NCI-H82 treated with DMSO at 0.1 percent for 48 hours (cell line): ENCODE results near the gene PXK.

ENCODE experiments used
- DNase-seq: peaks from one replicate; lab custom pipeline; 2025; ENCODE audit not compliant: unreplicated experiment; lab: John Stamatoyannopoulos, UW

PXK gene

GRCh38 chr3:58346368-58346767, 13.7 kb downstream of the PXK start:
- DNase-seq, result no peak

DNA sequence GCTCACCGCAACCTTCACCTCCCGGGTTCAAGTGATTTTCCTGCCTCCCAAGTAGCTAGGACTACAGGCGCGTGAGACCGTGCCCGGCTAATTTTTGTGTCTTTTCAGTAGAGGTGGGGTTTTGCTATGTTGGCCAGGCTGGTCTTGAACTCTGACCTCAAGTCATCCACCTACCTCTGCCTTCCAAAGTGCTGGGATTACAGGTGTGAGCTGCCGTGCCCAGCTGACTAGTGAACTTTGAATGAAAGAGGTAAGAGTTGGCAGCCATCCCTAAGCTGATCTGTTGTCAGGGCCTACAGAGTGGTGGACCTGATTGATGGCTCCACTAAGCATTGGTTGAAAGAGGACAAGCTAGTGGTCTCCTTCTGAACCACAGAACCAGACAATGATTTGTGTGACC, 15.3 kb downstream of the PXK start:
- DNase-seq, result no peak

DNA sequence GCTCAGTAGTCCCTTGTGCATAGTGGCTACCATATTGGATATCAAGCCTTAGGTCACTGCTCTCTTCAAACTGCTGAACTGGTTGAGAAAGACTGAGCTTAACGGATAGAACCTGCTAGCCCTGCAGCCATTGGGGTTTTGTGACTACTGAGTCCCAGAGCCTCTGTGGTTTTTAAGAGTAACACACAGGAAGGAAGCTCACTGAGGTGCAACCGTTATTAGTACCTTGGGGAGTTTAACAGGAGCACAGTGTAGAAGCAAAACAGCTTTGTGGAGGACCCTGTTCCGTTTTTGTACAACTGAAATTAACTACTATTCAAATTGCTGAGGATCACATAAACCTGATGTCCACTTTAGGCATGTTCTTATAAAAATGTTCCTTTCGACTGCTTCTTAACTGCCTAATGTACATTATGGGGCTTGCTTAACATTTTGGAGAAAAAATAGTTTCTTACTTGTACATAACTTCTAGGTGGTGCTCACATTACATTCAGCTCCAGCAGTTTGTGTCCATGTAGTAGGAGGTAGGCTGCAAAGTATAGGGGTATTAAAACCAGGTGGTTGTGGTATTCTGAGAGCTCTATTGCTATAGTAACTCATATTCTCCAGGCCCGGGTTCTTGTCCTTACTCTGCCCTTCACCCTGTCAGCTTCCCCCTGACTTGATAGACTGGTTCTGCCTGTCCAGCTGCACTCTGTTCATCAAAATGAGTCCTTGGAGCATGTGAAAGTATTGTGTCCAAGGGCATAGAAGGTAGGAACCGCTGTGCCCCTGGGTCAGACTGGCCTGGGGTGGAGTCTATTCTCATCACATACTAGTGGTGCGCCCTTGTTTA, 17.3 kb downstream of the PXK start:
- DNase-seq, result no peak

DNA sequence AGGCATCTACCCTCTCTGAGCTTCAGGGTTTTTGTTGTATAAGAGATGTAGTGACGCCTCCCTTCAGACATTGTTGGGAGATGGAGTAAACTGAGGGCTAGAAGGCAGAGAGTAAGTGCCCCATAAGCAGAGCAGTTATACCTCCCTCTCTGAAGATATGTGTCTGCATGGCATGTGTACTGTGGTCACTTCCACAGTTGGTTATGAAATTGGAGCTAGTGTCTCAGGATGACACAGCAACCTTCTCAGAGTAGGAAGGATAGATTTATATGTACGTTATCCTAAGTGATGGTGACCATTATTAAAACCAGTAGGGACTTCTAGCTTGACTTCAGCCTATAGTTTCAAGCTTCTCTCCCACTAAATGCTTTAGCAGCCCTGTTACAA, 17.9 kb downstream of the PXK start:
- no peak for DNase-seq

- DNase-seq, result no peak
Observed at GRCh38 chr3:58351920-58352319, 19.2 kb downstream of the PXK start.

GRCh38 chr3:58352626-58353025, 19.9 kb downstream of the PXK start:
- DNase-seq, result no peak

DNA sequence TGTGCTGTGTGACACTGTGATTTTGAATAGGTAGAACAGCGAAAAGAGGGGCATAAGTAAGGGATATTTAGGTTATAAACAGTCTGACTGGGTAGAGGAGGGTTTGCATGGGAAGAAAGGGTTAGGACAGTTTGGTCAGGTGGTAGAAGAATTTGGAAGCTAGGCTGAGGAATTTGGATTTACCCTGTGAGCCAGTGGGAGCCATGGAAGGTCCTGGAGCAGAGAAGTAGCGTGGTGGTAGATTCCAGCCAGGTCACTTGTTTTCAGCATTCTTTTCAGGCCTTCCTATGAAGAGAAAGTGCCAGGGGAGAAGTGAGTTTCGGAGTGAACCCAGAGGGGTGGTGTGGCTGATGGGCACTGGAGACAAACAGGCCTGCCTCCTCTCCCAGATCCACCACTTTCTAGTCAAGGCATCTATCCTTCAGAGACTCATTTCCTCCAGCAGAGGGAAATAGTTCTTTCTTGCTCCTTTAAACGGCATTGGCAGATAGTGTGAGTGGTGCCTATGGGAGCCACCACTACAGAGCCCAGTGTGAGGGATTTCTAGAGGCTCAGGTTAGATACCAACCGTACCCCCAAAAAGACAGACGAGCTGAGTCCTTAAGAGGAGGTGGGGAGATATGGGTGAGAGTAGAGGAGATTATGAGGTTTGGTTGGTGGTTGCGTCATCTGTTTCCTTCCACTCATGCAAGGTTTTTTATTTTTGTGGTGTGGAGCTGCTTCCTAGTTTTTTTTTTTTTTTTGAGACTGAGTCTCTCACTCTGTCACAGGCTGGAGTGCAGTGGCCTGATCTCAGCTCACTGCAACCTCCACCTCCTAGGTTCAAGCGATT, 21.2 kb downstream of the PXK start:
- DNase-seq, result no peak

- DNase-seq, result no peak
Observed at GRCh38 chr3:58355179-58355578, 22.5 kb downstream of the PXK start.

DNA sequence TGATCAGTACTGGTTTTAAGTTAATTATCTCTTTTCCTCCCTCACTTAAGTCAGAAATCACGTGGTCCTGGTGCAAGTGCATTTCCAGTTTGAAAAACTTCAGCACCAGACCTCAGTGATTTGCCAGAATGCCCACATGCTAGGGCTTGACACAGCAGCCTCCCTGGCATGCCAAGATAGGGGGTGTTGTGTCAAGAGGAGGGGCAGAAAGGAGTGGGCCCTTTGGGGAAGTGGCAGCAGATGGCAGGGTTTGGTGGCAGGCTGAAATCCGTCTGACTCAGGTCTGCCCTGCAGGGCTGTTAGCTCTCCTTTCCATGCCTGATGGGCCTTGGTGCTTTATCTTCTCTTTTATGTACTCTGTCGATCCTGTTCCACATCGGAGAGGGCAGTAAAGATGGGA, 23.4 kb downstream of the PXK start:
- peak; percentile 58 for DNase-seq

- no peak for DNase-seq
Observed at GRCh38 chr3:58357402-58357801, 24.7 kb downstream of the PXK start.

GRCh38 chr3:58358092-58358491, 25.4 kb downstream of the PXK start:
- DNase-seq, result no peak

- DNase-seq, result no peak
Observed at GRCh38 chr3:58358808-58359207, 26.1 kb downstream of the PXK start.

- no peak for DNase-seq
Observed at GRCh38 chr3:58359621-58360020, 26.9 kb downstream of the PXK start.

GRCh38 chr3:58361866-58362265, 29.2 kb downstream of the PXK start:
- DNase-seq, result no peak

DNA sequence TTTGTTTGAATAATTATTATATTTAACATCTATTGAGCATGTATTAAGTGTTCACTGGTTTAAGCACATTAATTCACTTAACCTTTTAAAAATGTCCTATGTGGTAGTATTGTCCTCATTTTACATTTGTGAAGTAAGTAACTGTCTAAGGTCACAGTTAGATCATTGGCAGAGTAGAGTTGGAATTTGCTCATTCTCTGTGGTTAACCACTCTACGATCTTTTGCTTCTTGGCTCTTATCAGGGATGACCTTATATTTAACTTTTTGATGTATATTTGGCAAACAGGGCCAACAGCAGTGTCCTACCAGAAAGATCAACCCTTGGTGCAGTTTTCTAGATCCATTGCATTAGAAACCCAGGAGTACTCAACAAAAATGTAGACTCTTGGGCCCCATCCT, 34.0 kb downstream of the PXK start:
- no peak for DNase-seq

GRCh38 chr3:58369038-58369437, 36.3 kb downstream of the PXK start:
- DNase-seq, result no peak

DNA sequence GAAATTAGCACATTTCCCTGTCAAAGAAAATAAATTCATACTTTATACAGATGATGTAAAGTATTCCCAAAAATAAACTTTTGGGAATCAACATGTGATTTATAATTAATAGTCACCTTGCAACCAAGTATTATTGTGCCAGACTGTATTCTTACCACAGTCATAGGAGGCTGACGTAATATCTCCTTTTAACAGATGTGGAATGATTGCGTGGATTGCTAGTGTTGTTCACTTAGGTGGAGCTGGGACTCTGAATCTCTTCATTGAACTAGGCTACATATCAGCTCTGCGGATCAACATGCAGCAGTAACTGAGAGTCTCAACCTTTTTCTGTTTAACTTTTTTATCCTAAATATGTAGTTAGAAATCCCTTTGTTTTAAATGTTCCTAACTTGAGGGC, 37.2 kb downstream of the PXK start:
- DNase-seq, result no peak

- no peak for DNase-seq
Observed at GRCh38 chr3:58370407-58370806, 37.7 kb downstream of the PXK start.

DNA sequence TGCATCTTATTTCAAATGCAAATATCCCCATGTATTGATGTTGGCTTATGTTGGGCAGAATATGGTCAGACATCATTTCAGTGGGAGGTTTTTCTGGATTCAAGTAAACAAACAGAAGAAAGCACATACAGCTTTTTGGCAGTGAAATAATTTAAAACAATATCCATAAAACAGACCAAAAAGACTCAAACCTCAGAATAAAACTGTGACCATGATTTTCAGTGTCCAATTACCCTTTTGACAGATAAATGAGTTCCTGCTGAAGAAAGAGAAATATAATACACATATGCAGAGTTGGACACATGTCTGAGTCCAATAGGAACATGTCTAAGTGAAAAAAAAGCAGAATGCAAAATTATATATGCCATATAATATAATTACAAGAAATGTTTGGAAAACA, 39.1 kb downstream of the PXK start:
- no peak for DNase-seq

- no peak for DNase-seq
Observed at GRCh38 chr3:58375254-58375653, 42.6 kb downstream of the PXK start.

GRCh38 chr3:58377168-58377567, 44.5 kb downstream of the PXK start:
- no peak for DNase-seq

DNA sequence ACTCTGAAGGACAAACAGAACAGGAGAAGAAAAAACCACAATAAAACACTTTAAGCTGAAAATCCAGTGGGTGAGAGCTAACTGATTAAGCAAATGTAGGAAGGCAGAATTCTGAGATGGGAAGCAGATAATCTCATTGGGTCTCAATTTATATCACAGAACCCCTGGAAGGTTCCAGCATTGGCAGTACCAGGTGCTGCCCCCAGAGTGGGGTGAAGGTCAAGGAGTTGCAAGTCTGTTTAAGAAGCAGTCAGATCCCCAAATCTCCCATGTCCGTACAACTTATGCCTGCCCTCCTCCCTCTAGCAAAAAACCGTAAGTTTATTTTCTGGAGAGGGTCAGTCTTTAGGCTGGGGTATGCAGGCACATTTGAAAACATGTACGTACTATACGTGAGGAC, 45.1 kb downstream of the PXK start:
- DNase-seq, result no peak
